Panc1 (cell line): ENCODE data around the gene SNTG2. TPM values are rescaled to one million over a fixed set of nuclear protein-coding genes. Genes with fewer than 3 reads are reported as not detected.

Experiments
- ATAC-seq: fragments of 200-7000 bp; cut with Tn5 transposase; 2 replicates; pipeline ENCODE4 v1.9.1; 2020; ENCODE audit warnings: mild to moderate bottlenecking, moderate library complexity
- BruUV-seq: library from RNA; stranded (reverse); fragments of 400-500 nt; replicated peaks from 2 replicates; lab custom pipeline; 2021; lab: Mats Ljungman, UMichigan
- CTCF ChIA-PET: fragments of 300-600 bp; sonication (Branson Sonifier 250); formaldehyde crosslinking; loops from one replicate; lab custom pipeline; 2022; ENCODE audit warnings: antibody characterized with exemption; lab: Charles Lee
- POLR2A ChIA-PET: fragments of 300-600 bp; sonication (Branson Sonifier 250); formaldehyde crosslinking; loops from one replicate; lab custom pipeline; 2022; ENCODE audit warnings: antibody characterized with exemption; lab: Charles Lee
- DNase-seq: peaks from one replicate; pipeline ENCODE4 v3.0.0-alpha.2; 2010; ENCODE audit warnings: low read depth, low spot score
- H3K27ac ChIP-seq: 2 replicates; pipeline ENCODE4 v1.5.1; 2011; ENCODE audit warnings: mild to moderate bottlenecking, low read length, inconsistent platforms
- H3K27me3 ChIP-seq: fragments of 200-500 bp; sonication (Bioruptor generic); 2 replicates; pipeline ENCODE4 v1.6.0; 2014; ENCODE audit warnings: low read length, inconsistent platforms; ENCODE audit not compliant: control insufficient read depth, insufficient read depth
- H3K36me3 ChIP-seq: fragments of 200-500 bp; sonication (Bioruptor generic); 2 replicates; pipeline ENCODE4 v1.5.1; 2014; ENCODE audit warnings: inconsistent platforms, mild to moderate bottlenecking, low read length, moderate library complexity; ENCODE audit not compliant: control insufficient read depth, insufficient read depth
- H3K4me1 ChIP-seq: 2 replicates; pipeline ENCODE4 v1.5.1; 2011; ENCODE audit warnings: inconsistent platforms, mild to moderate bottlenecking, low read length, moderate library complexity; ENCODE audit not compliant: control insufficient read depth, insufficient read depth
- H3K4me3 ChIP-seq, 2 experiments: 2 replicates each; pipeline ENCODE4 v1.5.1; 2011 to 2012; ENCODE audit warnings: low read depth in 2 of 2, low read length in 2 of 2, mild to moderate bottlenecking in 2 of 2, inconsistent platforms in 1 of 2, moderate library complexity in 1 of 2
- H3K9me3 ChIP-seq: fragments of 200-500 bp; sonication (Bioruptor generic); 2 replicates; pipeline ENCODE4 v1.5.1; 2014; ENCODE audit warnings: low read depth, mild to moderate bottlenecking, inconsistent platforms, low read length, moderate library complexity; ENCODE audit not compliant: control insufficient read depth, insufficient read depth
- POLR2AphosphoS5 ChIP-seq: IDR thresholded peaks from 2 replicates; pipeline ENCODE4 v1.6.1; 2012; ENCODE audit warnings: mild to moderate bottlenecking, low read depth, low read length, moderate library complexity
- SIN3A ChIP-seq: IDR thresholded peaks from 2 replicates; pipeline ENCODE4 v1.6.1; 2012; ENCODE audit warnings: low read depth, mild to moderate bottlenecking, low read length, moderate library complexity, borderline replicate concordance; ENCODE audit not compliant: insufficient read depth
- TCF7L2 ChIP-seq: IDR thresholded peaks from 2 replicates; pipeline ENCODE4 v1.6.1; 2011; ENCODE audit warnings: mild to moderate bottlenecking, low read depth, low read length, inconsistent platforms
- in situ Hi-C: cut with HindIII; loops from 2 replicates; pipeline ENCODE4 v1.10.0; 2016; ENCODE audit warnings: low sequenced_read_pairs, low pct_unique_long_range_greater_than_20kb
- intact Hi-C: fragments of 100-400 bp; cut with micrococcal nuclease; formaldehyde crosslinking; loops from one replicate; pipeline ENCODE4 v1.10.0; 2022; ENCODE audit not compliant: unreplicated experiment
- total RNA-seq: library from RNA; stranded (reverse); gene quantifications from one replicate; pipeline ENCODE4 v1.2.1, GENCODE V29; 2021; ENCODE audit not compliant: unreplicated experiment
- TF ChIP-seq, protein P1 (sequence below): fragments of 450-650 bp; IDR thresholded peaks from 2 replicates; pipeline ENCODE4 v1.5.1; 2017; ENCODE audit warnings: mild to moderate bottlenecking
- TF ChIP-seq, protein P2 (sequence below), 2 experiments: IDR thresholded peaks; 2 replicates each; pipeline ENCODE4 v1.6.1; 2011 to 2012; ENCODE audit warnings: low read depth in 2 of 2, control low read depth in 1 of 2, low read length in 1 of 2, mild to moderate bottlenecking in 1 of 2, moderate library complexity in 1 of 2; ENCODE audit not compliant: insufficient read depth in 1 of 2

The SNTG2 gene
- total RNA-seq, 1 experiment from 2014 or later: not detected

DNA sequence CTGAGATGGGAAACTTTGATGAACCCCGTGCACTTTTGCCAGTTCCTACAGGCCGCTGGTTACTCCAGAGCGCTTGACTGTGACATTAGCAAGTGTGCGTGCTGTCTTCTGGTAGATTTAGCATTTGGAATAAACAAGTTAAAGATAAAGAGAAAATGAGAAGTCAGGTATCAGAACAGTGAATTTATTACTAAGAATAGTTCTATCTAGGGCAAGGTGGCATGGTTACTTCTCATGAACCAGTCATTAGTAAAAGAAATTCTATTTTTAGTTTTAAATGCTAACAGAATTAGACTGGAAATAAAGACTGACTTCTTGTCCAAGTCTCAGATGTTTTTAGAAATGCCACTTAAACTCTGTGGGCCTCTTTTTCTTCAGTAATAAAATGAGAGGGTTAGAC lies 258.6 kb downstream of the SNTG2 start:
- Histone ChIP-seq H3K27me3 (no peaks in the 10 kb centered on the region), H3K36me3 (no peaks in the 10 kb centered on the region), H3K4me1 (no peaks in the 10 kb centered on the region), H3K9me3 (peaks cover 7% of the 10 kb centered on the region), H3K27ac (no peak overlapping the region), H3K4me3 (no peak overlapping the region)
- CTCF ChIA-PET: no interaction called here
- BruUV-seq: no TSS peak
- DNase-seq: no peak
- intact Hi-C loops: no loop called here
- POLR2A ChIA-PET: no interaction called here
- no peak for ATAC-seq
- no peak for TF ChIP-seq SIN3A
- TF ChIP-seq POLR2AphosphoS5: no peak
- TF ChIP-seq, protein P1, sequence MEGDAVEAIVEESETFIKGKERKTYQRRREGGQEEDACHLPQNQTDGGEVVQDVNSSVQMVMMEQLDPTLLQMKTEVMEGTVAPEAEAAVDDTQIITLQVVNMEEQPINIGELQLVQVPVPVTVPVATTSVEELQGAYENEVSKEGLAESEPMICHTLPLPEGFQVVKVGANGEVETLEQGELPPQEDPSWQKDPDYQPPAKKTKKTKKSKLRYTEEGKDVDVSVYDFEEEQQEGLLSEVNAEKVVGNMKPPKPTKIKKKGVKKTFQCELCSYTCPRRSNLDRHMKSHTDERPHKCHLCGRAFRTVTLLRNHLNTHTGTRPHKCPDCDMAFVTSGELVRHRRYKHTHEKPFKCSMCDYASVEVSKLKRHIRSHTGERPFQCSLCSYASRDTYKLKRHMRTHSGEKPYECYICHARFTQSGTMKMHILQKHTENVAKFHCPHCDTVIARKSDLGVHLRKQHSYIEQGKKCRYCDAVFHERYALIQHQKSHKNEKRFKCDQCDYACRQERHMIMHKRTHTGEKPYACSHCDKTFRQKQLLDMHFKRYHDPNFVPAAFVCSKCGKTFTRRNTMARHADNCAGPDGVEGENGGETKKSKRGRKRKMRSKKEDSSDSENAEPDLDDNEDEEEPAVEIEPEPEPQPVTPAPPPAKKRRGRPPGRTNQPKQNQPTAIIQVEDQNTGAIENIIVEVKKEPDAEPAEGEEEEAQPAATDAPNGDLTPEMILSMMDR: no peak
- TF ChIP-seq, protein P2, sequence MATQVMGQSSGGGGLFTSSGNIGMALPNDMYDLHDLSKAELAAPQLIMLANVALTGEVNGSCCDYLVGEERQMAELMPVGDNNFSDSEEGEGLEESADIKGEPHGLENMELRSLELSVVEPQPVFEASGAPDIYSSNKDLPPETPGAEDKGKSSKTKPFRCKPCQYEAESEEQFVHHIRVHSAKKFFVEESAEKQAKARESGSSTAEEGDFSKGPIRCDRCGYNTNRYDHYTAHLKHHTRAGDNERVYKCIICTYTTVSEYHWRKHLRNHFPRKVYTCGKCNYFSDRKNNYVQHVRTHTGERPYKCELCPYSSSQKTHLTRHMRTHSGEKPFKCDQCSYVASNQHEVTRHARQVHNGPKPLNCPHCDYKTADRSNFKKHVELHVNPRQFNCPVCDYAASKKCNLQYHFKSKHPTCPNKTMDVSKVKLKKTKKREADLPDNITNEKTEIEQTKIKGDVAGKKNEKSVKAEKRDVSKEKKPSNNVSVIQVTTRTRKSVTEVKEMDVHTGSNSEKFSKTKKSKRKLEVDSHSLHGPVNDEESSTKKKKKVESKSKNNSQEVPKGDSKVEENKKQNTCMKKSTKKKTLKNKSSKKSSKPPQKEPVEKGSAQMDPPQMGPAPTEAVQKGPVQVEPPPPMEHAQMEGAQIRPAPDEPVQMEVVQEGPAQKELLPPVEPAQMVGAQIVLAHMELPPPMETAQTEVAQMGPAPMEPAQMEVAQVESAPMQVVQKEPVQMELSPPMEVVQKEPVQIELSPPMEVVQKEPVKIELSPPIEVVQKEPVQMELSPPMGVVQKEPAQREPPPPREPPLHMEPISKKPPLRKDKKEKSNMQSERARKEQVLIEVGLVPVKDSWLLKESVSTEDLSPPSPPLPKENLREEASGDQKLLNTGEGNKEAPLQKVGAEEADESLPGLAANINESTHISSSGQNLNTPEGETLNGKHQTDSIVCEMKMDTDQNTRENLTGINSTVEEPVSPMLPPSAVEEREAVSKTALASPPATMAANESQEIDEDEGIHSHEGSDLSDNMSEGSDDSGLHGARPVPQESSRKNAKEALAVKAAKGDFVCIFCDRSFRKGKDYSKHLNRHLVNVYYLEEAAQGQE (IDR thresholded peaks at IDR 0.05; ENCODE audit: insufficient read depth in 1 of 2, low read depth in 2 of 2, low read length in 1 of 2): no peak
- no peak for TF ChIP-seq TCF7L2
- in situ Hi-C loops: no loop called here

DNA sequence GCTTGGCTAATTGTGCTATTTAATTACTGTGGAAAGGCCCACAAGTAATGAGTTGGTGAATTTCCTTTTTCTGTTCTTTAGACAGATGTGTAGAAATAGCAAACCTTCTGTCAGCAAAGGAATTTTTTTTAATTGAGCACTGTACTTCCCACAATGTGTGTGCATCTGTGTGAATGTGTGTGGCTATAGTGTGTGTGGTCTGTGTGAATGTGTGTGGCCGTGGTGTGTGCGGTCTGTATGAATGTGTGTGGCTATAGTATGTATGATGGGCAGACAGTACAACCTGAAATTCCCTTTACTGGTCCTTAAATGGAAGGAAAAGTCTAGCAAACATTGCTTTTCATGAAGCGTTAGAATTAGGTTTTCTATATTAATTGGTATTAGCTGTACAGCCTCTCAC lies 259.1 kb downstream of the SNTG2 start:
- Histone ChIP-seq H3K4me1 (no peaks in the 10 kb centered on the region), H3K4me3 (no peak overlapping the region), H3K9me3 (peaks cover 11% of the 10 kb centered on the region), H3K36me3 (no peaks in the 10 kb centered on the region), H3K27ac (no peak overlapping the region), H3K27me3 (no peaks in the 10 kb centered on the region)
- no peak for DNase-seq
- intact Hi-C loops: no loop called here
- ATAC-seq: no peak
- TF ChIP-seq TCF7L2: no peak
- TF ChIP-seq POLR2AphosphoS5: no peak
- TF ChIP-seq, protein P1: no peak
- TF ChIP-seq, protein P2 (IDR thresholded peaks at IDR 0.05; ENCODE audit: insufficient read depth in 1 of 2, low read depth in 2 of 2, low read length in 1 of 2): no peak
- no peak for TF ChIP-seq SIN3A
- ChIA-PET POLR2A (no interaction called here), CTCF (no interaction called here)
- in situ Hi-C loops: no loop called here
- no TSS peak for BruUV-seq
